ENCODE data around the gene DAP3.

- TF ChIP-seq, protein P1, sequence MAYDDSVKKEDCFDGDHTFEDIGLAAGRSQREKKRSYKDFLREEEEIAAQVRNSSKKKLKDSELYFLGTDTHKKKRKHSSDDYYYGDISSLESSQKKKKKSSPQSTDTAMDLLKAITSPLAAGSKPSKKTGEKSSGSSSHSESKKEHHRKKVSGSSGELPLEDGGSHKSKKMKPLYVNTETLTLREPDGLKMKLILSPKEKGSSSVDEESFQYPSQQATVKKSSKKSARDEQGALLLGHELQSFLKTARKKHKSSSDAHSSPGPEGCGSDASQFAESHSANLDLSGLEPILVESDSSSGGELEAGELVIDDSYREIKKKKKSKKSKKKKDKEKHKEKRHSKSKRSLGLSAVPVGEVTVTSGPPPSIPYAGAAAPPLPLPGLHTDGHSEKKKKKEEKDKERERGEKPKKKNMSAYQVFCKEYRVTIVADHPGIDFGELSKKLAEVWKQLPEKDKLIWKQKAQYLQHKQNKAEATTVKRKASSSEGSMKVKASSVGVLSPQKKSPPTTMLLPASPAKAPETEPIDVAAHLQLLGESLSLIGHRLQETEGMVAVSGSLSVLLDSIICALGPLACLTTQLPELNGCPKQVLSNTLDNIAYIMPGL (CRISPR knock-in tag; IDR thresholded peaks at IDR 0.05; ENCODE audit: borderline replicate concordance in 1 of 2, low read depth in 1 of 2) = no peak
- TF ChIP-seq MYC (CRISPR knock-in tag; IDR thresholded peaks at IDR 0.05; ENCODE audit: borderline replicate concordance) (no peak), IRF2 (CRISPR knock-in tag; IDR thresholded peaks at IDR 0.05) (no peak), SAFB2 (CRISPR knock-in tag; IDR thresholded peaks at IDR 0.05; ENCODE audit: borderline replicate concordance, low read depth) (no peak), EP300 (IDR thresholded peaks at IDR 0.05; ENCODE audit: low read depth in 2 of 2, low read length in 2 of 2) (no peak), EP300 (CRISPR knock-in tag; IDR thresholded peaks at IDR 0.05; ENCODE audit: borderline replicate concordance) (no peak), MAFK (conservative IDR thresholded peaks at IDR 0.05 in 1 of 2, IDR thresholded peaks at IDR 0.05 in 1 of 2; ENCODE audit: low read length in 2 of 2) (no peak), NR2C2 (CRISPR knock-in tag; IDR thresholded peaks at IDR 0.05; ENCODE audit: borderline replicate concordance) (no peak), ZBTB42 (CRISPR knock-in tag; IDR thresholded peaks at IDR 0.05) (no peak)
- TF ChIP-seq, protein P2, sequence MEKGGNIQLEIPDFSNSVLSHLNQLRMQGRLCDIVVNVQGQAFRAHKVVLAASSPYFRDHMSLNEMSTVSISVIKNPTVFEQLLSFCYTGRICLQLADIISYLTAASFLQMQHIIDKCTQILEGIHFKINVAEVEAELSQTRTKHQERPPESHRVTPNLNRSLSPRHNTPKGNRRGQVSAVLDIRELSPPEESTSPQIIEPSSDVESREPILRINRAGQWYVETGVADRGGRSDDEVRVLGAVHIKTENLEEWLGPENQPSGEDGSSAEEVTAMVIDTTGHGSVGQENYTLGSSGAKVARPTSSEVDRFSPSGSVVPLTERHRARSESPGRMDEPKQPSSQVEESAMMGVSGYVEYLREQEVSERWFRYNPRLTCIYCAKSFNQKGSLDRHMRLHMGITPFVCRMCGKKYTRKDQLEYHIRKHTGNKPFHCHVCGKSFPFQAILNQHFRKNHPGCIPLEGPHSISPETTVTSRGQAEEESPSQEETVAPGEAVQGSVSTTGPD (CRISPR knock-in tag; IDR thresholded peaks at IDR 0.05) = no peak
- TF ChIP-seq, protein P3, sequence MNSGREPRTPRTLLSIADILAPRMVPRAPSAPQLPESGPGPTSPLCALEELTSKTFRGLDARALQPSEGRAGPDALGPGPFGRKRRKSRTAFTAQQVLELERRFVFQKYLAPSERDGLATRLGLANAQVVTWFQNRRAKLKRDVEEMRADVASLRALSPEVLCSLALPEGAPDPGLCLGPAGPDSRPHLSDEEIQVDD (CRISPR knock-in tag; IDR thresholded peaks at IDR 0.05; ENCODE audit: borderline replicate concordance) = no peak
- TF ChIP-seq, protein P4, sequence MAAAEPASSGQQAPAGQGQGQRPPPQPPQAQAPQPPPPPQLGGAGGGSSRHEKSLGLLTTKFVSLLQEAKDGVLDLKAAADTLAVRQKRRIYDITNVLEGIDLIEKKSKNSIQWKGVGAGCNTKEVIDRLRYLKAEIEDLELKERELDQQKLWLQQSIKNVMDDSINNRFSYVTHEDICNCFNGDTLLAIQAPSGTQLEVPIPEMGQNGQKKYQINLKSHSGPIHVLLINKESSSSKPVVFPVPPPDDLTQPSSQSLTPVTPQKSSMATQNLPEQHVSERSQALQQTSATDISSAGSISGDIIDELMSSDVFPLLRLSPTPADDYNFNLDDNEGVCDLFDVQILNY (CRISPR knock-in tag; conservative IDR thresholded peaks at IDR 0.05) = no peak
Measured at GRCh38 chr1:155740995-155741394, 52.1 kb downstream of the DAP3 start.
